Suprapubic skin (tissue), 4 donors: ENCODE measurements around the gene TWIST2.

Experiments
- EP300 ChIP-seq: sonication (generic); formaldehyde crosslinking; IDR thresholded peaks from one replicate; pipeline ENCODE4 v1.6.1; 2017; ENCODE audit warnings: antibody characterized with exemption
- POLR2AphosphoS5 ChIP-seq, 3 donors: sonication (generic); formaldehyde crosslinking; IDR thresholded peaks; one replicate each; pipeline ENCODE4 v1.6.1; 2017; ENCODE audit warnings: antibody characterized with exemption in 3 of 3
- TF ChIP-seq, protein P1 (sequence below), 2 donors: fragments of 200-600 bp in 1 of 2; fragments of 450-650 bp in 1 of 2; sonication (generic) in 1 of 2; IDR thresholded peaks; one replicate each; pipeline ENCODE4 v1.5.1; 2016 to 2019; ENCODE audit warnings: antibody characterized with exemption in 2 of 2, mild to moderate bottlenecking in 1 of 2, moderate library complexity in 1 of 2

DNA sequence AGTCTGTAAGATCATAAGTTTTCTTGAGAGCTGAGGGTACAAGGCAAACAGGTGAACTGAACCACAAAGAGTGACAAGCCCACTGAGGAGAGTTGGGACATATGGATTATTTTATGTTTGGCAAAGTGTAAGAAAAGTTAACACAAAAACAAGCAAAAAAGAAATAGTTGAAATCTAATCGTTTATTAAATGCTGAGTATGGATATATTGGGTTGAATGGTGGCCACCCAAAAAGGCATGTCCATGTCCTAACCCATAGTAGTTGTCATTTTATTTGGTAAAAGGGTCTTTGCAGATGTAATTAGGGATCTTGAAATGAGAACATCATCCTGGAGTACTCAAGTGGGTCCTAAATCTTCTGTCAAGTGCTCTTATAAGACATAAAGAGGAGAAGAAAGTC is 24.9 kb upstream of the TWIST2 start:
- TF ChIP-seq, protein P1, sequence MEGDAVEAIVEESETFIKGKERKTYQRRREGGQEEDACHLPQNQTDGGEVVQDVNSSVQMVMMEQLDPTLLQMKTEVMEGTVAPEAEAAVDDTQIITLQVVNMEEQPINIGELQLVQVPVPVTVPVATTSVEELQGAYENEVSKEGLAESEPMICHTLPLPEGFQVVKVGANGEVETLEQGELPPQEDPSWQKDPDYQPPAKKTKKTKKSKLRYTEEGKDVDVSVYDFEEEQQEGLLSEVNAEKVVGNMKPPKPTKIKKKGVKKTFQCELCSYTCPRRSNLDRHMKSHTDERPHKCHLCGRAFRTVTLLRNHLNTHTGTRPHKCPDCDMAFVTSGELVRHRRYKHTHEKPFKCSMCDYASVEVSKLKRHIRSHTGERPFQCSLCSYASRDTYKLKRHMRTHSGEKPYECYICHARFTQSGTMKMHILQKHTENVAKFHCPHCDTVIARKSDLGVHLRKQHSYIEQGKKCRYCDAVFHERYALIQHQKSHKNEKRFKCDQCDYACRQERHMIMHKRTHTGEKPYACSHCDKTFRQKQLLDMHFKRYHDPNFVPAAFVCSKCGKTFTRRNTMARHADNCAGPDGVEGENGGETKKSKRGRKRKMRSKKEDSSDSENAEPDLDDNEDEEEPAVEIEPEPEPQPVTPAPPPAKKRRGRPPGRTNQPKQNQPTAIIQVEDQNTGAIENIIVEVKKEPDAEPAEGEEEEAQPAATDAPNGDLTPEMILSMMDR (IDR thresholded peaks at IDR 0.05): no peak
- TF ChIP-seq POLR2AphosphoS5 (IDR thresholded peaks at IDR 0.05) (no peak), EP300 (no peak)
